HG02759 (cell line): ENCODE results near the gene UGT1A3.
"Not testable (repeated sequence)": the region's sequence is repeated elsewhere in the genome, so short reads cannot be mapped to it uniquely, and the experiment has no call there.

Experiments
- ATAC-seq: cut with Tn5 transposase; IDR thresholded peaks from one replicate; pipeline ENCODE4 v1.9.1; 2021; ENCODE audit warnings: mild to moderate bottlenecking, moderate library complexity; ENCODE audit not compliant: unreplicated experiment

UGT1A3 gene

GRCh38 chr2:233728723-233729301 lies at the start of gene UGT1A3:
Gene UGT1A3, plus strand, starts transcription at chr2:233729042. Its CDS starts 85 bp downstream, at chr2:233729127.
- ATAC-seq = no peak

- ATAC-seq = no peak
Observed at GRCh38 chr2:233679196-233679595, 49.6 kb upstream of the UGT1A3 start.

GRCh38 chr2:233680361-233681045 lies 48.3 kb upstream of the UGT1A3 start:
- no peak for ATAC-seq

DNA sequence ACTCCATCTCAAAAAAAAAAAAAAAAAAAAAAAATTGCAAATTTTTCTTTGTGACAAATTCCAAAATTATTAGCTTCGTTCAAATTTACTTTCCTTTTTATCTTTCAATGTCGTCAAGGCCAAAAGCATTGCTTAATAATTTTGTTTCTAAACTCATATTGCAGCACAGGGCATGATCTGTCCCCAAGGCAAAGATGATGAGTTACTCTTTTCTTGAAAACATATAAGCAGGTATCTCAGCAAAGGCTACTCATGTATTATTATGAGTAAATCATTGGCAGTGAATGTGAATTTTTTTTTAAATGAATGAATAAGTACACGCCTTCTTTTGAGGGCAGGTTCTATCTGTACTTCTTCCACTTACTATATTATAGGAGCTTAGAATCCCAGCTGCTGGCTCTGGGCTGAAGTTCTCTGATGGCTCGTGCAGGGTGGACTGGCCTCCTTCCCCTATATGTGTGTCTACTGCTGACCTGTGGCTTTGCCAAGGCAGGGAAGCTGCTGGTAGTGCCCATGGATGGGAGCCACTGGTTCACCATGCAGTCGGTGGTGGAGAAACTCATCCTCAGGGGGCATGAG lies 47.2 kb upstream of the UGT1A3 start, which contains the start of gene UGT1A7:
TSS of gene UGT1A7 (plus strand) at position 381 of the 579 bp plus-strand sequence. CDS start at position 418, 37 bp downstream.
- ATAC-seq = no peak

- no peak for ATAC-seq
Observed at GRCh38 chr2:233684640-233685039, 44.2 kb upstream of the UGT1A3 start.

DNA sequence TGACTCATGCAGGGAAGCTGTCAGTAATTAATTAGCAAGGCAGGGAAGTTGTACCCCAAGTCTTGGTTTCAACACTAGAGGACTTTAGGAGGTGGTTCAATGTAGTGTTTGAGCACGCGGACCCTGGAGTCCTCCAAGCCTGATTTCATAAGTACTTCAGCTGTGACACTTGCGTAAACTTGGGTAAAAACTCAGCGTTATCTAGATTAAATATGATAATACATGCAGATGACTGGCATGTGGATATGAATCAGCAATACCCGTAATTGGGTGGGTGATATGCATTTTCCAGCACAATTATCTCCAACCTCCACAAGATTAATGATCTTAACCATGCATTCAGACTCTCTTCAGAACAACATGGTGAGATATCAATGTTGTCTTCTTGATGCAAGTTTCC lies 41.9 kb upstream of the UGT1A3 start:
- no peak for ATAC-seq

GRCh38 chr2:233688341-233688740 lies 40.5 kb upstream of the UGT1A3 start:
- no peak for ATAC-seq

- no peak for ATAC-seq
Observed at GRCh38 chr2:233689031-233689430, 39.8 kb upstream of the UGT1A3 start.

GRCh38 chr2:233689501-233689900 lies 39.3 kb upstream of the UGT1A3 start:
- no peak for ATAC-seq

- ATAC-seq = no peak
Observed at GRCh38 chr2:233690444-233690843, 38.4 kb upstream of the UGT1A3 start.

- no peak for ATAC-seq
Observed at GRCh38 chr2:233691443-233692433, 37.1 kb upstream of the UGT1A3 start.

- no peak for ATAC-seq
Observed at GRCh38 chr2:233692648-233693047, 36.2 kb upstream of the UGT1A3 start, which contains the start of gene UGT1A6. Gene UGT1A6, plus strand, starts transcription at chr2:233692890. Its CDS starts 115 bp downstream, at chr2:233693005.

DNA sequence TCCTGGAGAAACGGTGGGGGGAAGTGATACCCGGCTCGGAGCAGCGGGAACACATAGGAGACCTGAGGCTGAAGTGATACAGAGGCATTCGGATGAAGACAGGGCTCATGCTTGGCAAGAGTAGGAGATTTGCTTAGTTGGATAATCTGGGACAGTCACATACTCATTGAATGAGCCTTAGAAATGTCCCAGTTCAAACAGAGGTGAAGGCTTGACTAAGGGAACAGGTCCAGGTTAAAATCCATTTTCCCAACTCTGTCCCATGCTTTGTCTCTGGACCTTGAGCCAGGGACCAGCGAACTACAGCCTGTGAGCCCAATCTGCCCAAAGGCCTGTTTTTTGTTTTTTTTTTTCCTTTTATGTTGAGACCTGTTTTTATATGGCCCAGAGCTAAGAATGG lies 34.9 kb upstream of the UGT1A3 start:
- no peak for ATAC-seq

DNA sequence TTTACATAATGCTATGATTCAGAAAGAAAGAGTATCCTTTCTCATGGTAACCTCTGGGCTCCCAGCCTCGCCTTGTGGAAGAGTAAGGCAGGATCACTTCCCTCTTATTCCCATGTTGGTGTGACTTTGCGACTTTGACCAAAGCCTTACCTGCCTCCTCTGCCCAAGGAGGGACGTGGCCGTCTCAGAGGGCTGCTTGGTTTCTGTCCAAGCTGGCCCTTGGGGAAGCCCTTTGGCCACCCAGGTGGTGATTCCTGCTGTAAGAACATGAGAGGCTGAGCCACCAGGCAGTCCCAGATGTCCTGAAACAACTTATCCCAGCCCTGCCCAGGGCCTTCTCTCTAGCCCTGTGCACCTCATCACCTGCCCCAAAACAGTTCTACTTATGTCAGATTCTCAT lies 30.1 kb upstream of the UGT1A3 start:
- ATAC-seq = no peak

DNA sequence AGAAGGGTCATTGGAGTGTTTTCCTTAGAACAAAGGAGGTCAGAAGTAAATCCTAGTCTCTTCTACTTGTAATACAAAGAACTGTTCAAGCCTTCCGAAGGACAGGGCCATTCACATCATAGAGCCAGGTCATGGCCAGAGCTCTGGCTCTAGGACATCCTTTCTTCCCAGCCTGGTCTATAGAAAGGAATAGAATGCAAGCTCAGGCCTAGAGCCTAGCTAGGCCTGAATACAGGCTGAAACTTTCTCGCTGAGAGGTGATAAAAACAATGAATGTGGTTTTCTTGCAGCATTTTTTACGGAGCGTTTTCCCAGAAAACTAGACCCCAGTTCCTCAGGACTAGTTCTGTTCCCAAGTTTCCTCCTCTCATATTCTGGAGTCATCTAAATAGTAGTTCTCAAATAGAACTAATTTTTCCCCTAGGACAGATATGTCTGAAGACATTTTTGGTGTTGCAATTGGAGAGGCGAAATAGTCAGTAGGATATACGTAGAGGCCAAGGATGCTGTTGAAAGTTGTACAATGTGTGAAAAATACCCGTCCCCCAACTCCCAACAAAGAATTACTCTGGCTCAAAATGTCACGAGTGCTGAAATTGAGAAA lies 29.3 kb upstream of the UGT1A3 start:
- no peak for ATAC-seq

- no peak for ATAC-seq
Observed at GRCh38 chr2:233700028-233700635, 28.7 kb upstream of the UGT1A3 start.

DNA sequence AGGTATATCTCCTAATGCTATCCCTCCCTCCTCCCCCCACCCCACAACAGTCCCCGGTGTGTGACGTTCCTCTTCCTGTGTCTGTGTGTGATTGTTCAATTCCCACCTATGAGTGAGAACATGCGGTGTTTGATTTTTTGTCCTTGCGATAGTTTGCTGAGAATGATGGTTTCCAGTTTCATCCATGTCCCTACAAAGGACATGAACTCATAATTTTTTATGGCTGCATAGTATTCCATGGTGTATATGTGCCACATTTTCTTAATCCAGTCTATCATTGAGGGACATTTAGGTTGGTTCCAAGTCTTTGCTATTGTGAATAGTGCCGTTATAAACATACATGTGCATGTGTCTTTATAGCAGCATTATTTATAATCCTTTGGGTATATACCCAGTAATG lies 28.0 kb upstream of the UGT1A3 start:
- not testable (repeated sequence) for ATAC-seq

DNA sequence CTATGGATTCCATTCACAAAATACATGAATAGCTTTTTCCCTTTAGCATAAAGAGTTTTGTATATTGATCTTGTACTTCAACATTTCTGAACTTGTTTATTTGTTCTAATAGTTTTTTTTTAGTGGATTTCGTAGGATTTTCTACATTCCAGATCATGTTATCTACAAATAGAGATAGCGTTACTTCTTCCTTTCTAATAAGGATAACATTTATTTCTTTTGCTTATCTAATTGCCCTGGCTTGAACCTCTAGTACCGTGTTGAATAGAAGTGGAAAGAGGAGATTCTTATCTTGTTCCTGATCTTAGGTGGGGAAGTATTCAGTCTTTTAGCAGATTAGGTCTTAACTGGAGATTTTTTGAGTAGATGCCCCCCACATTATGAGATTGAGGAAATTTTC lies 26.6 kb upstream of the UGT1A3 start:
- ATAC-seq = no peak

- ATAC-seq = no peak
Observed at GRCh38 chr2:233705911-233706506, 22.8 kb upstream of the UGT1A3 start.

DNA sequence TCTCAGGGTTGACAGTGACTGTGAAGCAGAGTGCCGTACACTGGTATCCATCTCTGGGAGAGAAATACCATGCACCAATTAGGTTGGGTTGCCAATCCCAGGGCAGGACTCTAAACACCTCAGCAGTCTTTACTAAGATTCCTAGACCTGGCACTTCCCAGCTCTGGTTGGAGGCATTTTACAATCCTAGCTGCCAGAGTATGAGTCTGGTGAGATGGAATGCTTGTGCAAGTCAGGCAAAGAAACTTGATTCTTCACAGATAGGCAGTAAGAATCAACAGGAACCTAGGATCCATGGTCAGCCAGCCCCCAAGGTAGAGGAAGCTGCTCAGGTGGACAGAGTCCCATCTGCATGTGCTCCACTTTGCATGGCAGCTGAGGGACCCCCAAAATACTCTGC lies 22.1 kb upstream of the UGT1A3 start:
- no peak for ATAC-seq
